Superior temporal gyrus (tissue), 1 donor: ENCODE data around the gene PRADC1.
"Not testable (repeated sequence)": the region's sequence is repeated elsewhere in the genome, so short reads cannot be mapped to it uniquely, and the experiment has no call there.

ENCODE experiments used
- DNase-seq: peaks from one replicate; pipeline ENCODE4 v3.0.0-alpha.2; 2016; ENCODE audit errors: extremely low spot score

The PRADC1 gene

GRCh38 chr2:73233154-73233931 is at the start of gene PRADC1:
PRADC1 (minus strand) TSS chr2:73233239; CDS start chr2:73233160, 79 bp downstream.
- peak; percentile 100 for DNase-seq

GRCh38 chr2:73281244-73281643 is 48.2 kb upstream of the PRADC1 start:
- DNase-seq, result no peak

- no peak for DNase-seq
Measured at GRCh38 chr2:73279852-73280251, 46.8 kb upstream of the PRADC1 start.

GRCh38 chr2:73272270-73272669 is 39.2 kb upstream of the PRADC1 start:
- DNase-seq, result no peak

- no peak for DNase-seq
Measured at GRCh38 chr2:73269686-73270465, 36.8 kb upstream of the PRADC1 start.

GRCh38 chr2:73268830-73269685 is 36.0 kb upstream of the PRADC1 start:
- no peak for DNase-seq

GRCh38 chr2:73268366-73268829 is 35.4 kb upstream of the PRADC1 start:
- DNase-seq, result no peak

- DNase-seq, result no peak
Measured at GRCh38 chr2:73267008-73267407, 34.0 kb upstream of the PRADC1 start.

- no peak for DNase-seq
Measured at GRCh38 chr2:73266061-73266901, 33.2 kb upstream of the PRADC1 start.

GRCh38 chr2:73265298-73266060 is 32.4 kb upstream of the PRADC1 start:
- DNase-seq, result no peak

- no peak for DNase-seq
Measured at GRCh38 chr2:73264783-73265182, 31.7 kb upstream of the PRADC1 start.

- no peak for DNase-seq
Measured at GRCh38 chr2:73264332-73264606, 31.2 kb upstream of the PRADC1 start.

- DNase-seq, result no peak
Measured at GRCh38 chr2:73263540-73264331, 30.7 kb upstream of the PRADC1 start.

GRCh38 chr2:73262691-73263429 is 29.8 kb upstream of the PRADC1 start:
- not testable (repeated sequence) for DNase-seq

GRCh38 chr2:73262108-73262651 is 29.1 kb upstream of the PRADC1 start:
- no peak for DNase-seq

- DNase-seq, result no peak
Measured at GRCh38 chr2:73260338-73260984, 27.4 kb upstream of the PRADC1 start.

GRCh38 chr2:73259704-73260337 is 26.8 kb upstream of the PRADC1 start:
- DNase-seq, result no peak

GRCh38 chr2:73259276-73259675 is 26.2 kb upstream of the PRADC1 start:
- DNase-seq, result no peak
